ENCODE data around the gene SDSL.

The SDSL gene

DNA sequence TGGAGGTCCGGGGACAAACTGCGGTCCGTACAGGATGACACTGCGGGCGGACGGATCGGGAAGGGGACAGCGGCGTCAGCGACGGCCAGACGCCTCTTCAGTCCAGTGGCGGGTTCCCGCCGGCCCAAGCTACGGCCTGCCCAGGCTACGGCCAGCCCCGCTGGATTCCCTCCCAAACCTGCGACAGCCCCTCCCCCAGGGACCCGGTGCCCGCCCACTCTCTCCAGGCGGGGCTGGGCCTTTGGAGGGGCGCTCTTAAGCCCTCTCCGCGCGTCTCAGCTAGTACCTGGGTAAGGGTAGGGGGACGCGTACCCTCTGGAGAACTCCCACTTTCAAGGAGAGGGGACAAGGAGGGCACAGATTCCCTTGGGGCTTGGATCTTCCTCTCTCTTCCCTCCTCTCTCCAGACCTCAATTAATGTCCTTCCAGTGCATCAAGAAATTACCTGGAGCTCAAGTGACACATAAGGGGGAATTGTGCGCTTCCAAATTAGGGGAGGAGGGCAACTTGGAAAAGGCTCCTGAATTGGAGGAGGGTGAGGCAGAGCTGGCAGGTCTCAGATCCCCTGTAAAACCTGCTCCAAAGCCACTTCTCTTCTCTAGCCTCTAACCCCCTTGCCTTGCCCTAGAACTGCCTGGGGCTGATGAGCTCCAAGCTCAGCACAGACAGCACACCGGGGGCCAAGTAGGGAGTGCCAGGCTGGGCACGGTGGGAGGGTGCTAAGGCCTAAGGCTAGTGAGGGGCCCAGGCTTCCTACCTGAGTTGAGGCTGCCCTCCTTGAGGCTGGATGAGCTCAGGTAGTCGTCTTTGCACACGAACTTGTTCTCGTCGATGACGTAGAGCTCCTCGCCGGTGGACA, 46.4 kb downstream of the SDSL start:
- DNase-seq (ENCODE audit: low spot score) = no peak

DNA sequence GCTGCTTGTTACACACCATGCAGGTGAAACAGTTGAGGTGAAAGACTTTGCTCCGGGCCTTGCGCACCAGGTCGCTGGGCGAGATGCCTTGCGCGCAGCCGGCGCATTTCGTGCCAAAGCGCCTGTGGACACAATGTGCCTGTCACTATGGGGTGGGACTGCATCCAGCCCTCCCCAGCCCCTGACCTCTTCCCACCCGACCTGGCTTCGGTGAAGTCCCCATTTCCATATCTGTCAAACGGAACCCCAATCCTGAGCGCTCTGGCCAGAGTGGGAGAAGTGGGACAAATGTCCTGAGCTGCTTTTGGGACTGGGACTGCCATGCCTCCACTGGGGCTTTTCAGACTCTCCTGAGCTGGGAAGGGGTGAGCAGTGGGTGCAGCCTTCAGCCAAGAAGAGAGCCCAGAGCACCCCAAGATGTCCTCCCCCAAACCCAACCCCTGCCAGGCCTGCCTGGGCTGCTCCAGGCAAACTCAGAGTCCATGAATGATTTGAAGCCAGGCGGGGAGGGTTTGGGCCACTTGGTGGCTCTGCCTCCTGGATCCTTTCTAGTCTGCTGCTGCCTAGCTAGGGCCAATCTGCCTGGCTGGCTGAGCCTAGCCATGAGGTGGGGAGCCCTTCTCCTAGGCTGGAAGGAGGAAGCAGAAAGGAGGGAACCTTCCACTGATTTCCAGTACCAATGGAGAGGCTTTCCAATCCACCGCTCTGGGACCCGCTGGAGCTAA, 47.2 kb downstream of the SDSL start:
- no peak for DNase-seq (ENCODE audit: low spot score)

DNA sequence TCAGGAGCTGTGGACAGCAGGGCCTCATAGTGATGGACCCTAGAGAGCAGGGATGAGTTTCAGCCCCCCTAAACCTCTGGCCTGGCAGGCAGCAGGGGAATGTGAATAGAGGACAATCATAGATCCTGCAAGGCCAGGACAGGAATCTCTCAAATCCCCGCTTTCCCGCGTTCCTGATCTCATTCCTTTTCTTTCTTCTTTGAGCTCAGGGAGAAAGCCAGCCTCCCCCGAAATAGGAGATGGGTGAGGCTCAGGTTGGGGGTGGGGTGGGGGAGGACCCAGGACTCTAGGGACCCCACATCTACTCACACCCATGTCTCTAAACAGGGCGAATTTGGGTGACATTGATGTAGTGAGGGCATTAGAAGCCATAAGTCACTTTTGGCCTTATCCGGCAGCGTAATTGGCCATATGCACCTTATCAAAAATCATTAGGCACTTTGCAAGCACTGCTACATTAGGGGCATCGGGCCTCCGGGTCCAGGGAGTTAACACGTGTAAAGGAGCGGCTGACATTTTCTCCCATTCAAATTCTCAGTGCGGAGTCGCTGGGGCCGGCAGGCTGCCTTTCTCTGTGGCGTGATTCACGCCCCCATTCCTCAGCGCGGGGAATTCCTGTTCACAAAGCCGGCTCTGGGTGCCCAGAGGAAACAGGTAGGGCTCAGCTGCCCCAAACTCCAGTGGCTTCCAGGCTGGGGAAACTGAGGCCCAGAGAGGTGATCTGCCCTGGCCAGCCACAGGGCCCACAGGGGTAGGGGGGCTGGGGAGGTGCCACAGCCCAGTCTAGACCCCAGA, 48.0 kb downstream of the SDSL start:
- no peak for DNase-seq (ENCODE audit: low spot score)

DNA sequence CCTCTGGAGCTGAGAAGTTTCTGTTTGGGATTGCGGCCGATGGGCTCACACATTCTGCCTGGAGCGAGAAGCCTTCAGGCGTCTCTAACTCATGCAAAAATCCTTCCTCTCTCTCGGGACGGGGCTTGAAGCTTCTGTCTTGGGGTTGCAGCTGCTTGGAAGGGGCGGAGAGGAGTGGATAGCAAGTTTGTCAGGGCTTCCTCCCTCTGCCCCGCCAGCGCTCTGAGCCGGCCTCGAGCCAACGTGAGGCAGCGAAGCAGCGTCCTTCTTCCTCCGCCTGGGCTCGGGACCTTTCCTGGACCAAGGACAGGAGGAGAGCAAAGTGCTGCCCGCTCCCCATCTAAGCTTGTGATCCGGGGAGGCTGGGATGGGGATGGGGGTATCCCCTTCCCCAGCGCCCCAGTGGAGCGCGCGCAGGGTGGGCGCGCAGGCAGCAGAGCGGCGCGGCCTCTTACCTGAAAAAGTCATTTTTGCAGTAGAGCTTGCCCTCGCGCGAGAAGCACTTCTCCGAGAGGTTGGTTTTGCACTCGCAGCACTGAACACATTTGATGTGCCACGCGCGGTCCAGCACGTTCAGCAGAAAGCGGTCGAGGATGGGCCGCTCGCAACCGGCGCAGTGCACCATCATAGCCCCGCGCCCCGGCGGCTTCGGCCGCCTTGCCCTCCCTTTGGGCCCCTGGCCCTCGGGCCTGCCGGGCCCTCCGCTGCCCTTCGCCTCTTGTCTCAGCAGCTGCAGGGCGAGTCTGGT, 48.9 kb downstream of the SDSL start:
- DNase-seq (ENCODE audit: low spot score) = no peak

DNA sequence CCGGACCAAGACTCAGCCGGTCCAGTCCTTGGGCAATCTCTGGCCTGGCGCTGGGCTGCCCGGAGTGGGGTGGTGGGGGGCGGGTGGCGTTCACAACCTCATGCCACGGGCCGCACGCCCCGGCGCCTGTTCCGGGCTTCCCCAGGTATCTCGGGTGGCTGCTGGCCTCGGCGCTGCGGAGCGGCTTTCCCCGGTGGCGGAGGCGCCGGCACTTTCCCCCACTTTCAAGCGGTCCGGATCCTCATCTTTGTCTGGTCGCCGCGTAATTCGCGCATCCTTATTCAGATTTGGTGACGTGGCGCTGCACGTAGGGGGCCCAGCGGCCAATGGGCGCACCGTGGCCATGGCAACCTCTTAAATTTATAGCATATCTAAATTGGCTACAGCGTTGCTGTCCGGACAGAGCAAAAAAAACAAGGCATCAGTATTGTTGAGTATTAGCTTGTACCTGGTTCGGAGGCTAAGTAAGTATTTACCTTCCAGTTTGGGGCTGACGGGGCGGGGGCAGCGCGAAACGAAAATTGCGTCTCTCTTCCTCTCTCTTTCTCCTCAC, 49.5 kb downstream of the SDSL start, which contains the start of gene LHX5:
Gene LHX5, minus strand, starts transcription at position 253 of the 553 bp plus-strand sequence. CDS start 373 bp downstream, outside the sequence.
- DNase-seq (ENCODE audit: low spot score) = no peak

DNA sequence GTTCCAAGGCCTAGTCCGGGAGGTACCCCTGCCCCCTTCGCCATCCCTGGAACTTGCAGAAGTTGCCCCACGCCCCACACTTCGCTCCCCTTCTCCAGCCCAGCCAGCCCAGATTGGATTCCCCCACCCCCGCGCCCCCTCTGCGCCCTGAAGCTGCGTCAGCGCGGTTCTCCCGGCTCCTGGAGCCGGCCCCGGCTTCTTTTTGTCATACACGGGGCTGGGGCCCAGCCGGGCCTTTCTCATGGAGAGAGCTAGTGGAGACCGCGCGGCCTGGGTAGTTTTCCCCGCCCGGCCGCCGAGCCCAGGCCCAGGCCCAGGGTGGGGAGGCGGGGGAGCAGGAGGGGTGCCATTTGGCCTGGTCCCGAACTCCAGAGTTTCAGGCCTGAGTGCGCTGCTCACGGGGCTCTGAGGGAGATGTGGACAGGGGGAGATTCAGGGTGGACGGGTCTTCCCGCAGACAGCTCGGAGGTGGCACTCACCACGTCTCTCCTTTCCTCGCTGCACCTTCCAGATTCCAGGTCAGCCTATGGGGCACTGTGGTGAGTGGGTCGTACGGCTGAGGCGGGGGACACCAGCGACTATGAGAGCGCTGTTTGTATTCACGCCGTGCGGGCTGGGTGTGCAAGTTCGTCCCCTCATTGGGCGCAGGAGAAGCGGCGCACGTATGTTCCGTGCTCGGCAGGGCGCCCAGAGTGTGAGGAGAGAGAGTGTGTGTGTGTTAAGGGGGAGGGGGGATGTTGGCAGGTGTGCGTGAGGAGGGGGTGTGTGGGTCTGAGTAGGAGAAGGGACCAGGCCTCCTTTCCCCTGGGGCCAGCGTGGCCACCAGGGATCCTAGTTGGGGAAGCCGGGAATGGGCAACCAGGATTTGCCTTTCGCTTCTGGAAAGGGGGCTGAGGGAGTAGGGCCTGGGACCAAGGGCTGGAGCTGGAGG, 50.3 kb downstream of the SDSL start:
- DNase-seq (ENCODE audit: low spot score) = no peak

DNA sequence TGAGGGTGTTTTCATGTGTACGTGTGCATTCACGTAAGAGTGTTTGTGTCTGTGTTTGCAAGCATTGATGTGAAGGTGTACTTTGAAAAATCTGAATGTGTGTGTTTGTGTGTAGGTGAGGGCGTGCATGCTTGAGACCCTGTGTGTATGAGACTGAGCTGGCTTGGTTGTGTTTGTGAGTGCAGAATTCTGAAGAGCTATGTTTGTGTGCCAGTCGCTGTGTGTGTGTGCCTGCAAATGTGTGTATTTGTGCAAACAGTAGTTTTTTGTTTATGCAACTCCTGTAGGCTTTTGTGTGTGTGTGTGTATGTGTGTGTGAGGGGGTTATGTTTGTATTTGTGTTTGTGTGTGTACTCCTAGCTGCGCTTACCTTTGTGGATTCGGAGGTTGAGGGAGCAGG, 51.2 kb downstream of the SDSL start:
- DNase-seq (ENCODE audit: low spot score) = no peak

DNA sequence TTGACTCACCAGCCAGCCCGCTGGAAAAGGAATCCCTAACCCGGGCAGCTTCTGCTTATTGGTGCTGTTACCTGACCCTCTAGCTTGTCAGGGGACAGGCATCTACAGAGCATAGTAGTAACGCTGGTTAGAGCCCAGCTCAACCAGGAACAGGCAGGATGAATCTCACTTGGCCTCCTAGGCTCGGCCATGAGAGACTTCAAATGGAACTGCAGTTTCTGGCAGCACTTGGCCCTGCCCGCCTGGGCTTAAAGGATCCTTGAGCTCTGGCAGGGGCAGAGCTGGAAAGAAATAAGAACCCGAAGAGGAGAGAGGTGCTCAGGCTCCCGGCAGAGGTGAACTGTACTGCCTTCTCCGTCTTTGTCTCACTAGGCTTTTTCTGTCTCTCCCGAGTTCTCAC, 51.8 kb downstream of the SDSL start:
- DNase-seq (ENCODE audit: low spot score) = no peak

DNA sequence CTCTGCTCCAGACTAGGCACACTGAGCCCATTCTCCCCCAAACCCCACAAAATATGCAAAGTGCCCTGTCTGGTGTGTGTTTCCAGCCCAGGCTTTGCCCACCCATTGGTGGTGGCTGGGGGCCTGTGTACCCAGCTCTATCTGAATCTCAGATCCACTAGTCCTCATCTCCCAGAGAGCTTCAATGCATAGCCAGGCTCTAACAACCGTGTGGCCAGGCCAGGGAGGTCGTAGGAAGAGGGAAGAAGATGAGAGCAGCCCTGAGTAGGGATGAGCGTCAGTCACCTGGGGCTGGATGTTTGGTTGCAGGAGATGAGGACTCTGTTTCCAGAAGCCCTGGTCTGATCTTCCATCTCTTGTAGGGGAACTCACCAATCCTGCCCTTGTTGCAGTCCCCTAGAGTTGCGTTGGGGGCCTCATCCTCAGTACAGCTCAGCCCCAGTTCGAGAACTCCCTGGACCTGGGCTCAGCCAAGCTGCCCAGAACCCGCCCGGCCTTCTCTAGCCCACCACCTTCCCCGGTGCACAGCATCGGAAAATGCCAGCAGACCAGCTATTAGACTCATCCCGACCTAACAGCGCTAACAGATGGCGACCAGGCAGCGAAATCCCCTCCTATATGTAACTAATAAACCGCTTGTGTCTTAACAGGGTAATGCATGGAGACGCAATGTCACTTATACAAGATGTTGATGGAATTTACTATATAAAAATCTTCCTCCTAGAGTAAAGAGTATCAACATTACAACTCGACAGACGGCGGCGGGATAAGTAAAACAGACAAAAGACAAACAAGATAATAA, 52.7 kb downstream of the SDSL start:
- DNase-seq (ENCODE audit: low spot score) = no peak

DNA sequence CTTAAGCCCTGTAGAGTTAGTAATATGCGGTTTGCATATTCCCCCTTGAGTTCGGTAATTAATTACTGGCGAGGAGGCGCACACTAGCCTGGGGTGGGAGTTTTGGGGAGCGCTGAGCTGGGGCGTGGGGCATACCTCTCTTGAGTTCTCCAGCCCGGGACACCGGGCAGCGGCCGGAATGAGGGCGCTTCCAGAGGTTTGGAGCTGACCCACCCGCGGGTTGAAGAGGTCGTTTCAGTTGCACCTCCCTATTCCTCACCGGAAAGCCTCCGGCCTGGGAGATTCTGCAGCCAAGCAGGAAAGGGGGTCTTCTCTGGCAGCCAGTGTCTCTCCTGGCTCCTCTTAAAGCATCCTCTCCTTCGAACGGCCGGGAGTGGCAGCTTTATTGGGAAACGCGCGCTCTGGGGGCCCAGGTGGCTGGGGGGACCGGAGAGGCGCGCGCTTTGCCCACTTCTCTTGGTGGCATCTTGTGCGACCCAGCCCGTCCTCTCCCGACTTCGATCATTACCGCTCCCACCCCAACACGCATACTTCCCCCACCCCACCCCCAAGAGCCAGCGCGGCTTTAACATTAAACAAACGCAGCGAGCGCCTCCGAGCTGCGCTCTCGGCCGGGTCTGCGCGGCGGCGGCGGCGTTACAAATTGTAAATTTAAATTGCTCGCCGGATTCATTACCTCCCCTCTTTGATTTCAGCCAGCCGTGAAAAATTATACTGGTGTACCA, 53.4 kb downstream of the SDSL start:
- DNase-seq (ENCODE audit: low spot score) = no peak

DNA sequence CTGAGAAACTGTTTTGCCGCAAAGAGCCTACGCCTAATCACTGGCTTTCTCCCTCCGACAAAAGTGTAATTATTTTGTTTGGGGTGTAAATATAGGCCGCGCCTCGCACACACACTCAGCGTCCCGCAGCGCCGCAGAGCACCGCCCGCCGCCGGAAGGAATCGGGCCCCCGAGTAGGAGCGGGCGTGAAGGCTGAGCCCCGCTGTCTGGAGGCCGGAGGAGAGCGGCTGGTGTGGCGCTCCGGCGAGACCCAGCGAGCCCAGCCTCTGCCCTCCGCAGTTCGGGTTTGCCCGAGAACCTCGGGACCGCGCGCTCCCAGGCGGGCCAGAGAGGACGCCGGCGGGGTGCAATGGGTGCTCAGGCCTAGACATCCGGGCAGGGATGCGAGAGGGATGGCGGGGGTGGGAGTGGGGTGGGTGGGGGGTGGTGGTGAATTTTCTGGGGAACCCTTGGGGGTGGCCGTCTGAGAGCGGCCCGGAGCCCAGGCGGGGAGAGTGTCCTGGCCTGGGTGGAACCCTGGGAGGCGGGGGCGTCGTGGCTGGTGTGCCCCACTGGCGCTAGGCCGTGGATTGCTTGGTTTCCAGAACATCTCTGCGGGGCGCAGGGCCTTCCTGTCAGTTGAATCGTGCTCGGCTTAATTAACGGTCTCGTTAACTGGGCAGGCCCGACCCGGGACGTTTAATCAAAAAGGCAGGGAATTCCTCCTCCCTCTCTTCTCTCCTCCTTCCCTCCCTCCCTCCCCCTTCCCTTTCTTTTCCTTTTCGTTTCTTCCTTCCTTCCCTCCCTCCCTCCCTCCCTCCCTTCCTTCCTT, 54.2 kb downstream of the SDSL start:
- no peak for DNase-seq (ENCODE audit: low spot score)

DNA sequence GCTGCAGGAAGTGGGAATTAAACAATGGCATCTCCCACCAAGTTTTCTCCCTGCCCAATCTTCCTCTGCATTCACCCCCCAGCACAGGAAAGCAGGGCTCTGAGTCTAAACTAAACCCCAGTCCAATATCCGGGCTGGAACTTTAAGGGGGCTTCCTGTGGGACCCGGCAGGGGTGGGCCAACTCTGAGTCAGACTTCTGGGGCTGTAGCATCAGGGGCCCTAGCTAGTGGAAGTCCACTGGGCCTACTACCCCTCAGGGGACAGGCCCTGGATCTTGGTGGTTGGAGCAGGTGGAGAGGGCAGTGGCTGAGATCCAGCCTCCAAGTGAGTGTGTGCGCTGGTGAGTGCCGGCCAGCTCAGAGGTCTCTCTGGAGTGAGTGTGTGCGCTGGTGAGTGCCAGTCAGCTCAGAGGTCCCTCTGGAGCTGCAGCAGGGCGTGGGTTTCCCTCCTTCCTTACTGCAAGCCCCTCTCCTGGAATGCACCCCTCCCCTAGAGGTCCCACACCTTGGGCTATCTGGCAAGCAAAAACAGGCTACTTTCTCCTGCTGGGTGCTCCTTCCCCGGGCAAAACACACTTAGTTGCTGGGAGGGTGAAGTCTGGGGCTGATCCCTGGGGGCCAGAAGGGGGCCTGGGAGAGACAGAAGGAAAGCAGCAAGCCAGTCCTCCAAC, 55.1 kb downstream of the SDSL start:
- no peak for DNase-seq (ENCODE audit: low spot score)

DNA sequence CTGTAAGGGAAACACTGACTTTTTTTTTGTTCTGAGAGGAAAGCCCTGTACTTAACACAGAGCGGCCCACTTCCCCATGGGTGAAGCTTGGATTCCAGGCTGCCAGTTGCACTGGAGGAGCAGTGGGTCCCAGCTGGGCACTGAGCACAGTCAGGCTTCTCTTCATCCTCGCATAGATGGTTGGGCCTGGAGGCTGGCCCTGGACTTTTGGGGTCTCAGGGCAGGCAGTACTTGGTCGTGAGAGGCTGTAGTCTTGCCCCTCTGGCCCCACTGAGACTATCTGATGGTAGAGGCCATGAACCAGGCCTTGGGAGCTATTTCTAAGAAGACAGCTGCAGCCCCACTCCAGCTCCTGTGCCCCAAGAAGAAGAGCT, 55.6 kb downstream of the SDSL start:
- no peak for DNase-seq (ENCODE audit: low spot score)

DNA sequence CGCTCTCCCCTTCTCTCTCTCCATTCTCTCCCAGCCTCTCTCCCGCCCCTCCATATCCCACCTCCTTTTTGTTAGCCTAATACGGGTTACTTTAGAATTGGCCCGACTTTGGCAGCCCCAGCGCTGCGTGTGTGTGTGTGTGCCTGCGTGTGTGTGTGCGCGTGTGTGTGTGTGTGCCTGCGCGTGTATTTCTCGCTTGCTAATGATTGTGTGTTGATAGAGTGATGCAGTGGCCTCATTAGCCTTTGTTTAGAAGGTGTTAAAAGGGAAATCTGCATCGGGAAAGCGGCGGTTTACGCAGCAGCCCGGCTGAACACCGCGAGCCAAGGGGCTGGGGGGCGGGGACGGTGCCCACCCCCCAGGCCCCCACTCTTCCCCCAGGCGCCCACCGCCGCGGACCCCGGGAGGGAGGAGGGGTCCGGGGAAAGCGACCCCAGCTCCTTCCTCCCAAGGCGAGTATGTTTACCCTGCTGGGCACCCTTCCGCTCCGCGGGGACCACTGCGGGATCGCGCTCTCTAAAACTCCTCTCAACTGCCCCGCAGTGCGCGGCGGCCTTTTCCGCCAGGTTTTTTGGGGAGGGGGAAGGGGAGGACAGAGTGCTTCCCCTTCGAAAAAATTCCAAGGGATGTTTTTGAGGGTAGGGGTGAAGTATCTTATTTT, 56.3 kb downstream of the SDSL start:
- DNase-seq (ENCODE audit: low spot score) = no peak

DNA sequence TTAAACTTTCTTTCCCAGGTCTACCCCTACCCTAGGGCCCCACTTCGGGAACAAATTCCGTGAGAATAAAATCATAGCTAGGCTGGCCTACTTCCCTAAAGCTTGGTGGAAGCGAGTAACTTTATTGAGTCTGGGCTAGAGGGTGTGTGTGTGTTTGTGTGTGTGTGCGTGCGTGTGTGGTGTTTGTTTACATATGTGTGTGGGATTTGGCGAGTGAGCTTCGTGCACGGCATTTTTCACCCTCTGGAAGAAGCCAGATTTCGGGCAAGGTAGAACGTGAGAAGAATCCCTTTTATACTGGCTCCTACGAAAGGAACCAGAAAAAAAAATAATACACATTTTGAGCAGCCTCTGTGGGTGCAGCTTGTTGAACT, 57.0 kb downstream of the SDSL start:
- DNase-seq (ENCODE audit: low spot score) = no peak

DNA sequence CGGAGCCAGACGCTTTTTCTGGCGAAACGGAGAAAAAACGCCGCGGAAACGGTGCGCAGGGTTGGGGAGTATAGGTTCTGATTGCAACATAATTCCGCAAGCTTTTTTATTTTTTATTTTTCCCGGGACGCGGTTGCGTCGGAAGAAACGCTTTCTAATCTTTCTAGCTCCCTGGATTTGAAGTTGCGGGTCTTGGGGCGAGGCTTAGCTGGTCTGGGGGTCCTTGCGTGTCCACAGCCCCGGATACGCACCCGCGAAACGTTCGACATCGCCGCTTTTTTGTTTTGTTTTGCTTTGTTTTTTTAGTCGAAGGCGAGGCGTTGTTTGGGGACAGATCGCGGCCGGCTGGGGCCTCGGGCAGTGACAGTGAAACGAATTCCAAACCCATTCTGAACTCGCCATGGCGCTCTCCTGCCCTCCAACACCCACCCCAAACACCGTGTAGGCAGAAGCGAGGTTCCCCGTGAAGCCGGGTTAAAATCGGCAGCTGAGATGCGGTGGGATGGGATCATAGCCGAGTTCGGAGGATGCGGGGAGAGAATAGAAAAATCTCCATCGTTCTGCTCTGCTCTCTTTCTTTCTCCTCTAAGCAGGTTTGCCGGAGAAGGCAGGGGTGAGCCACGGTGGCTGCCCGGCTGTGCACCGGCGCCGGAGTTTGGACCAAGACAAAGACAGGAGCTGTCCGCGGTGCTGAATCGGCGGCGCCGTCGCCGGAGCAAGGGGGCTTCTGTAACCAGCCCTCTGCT, 57.6 kb downstream of the SDSL start:
- DNase-seq (ENCODE audit: low spot score) = no peak
